Endothelial cell of umbilical vein (primary cell): ENCODE data around the gene COL17A1. TPM values are rescaled to one million over a fixed set of nuclear protein-coding genes. Genes with fewer than 3 reads are reported as not detected.

Experiments used
- BruUV-seq: library from RNA; stranded (reverse); fragments of 400-500 nt; replicated peaks from 2 replicates; lab custom pipeline; 2021; lab: Mats Ljungman, UMichigan
- CTCF ChIA-PET: fragments of 300-600, 350-600 bp; sonication (Branson Sonifier 250); formaldehyde crosslinking; loops from one replicate; lab custom pipeline; 2021; ENCODE audit warnings: antibody characterized with exemption, inconsistent platforms; lab: Charles Lee
- POLR2A ChIA-PET: fragments of 300-600, 350-600 bp; sonication (Branson Sonifier 250); formaldehyde crosslinking; loops from one replicate; lab custom pipeline; 2021; ENCODE audit warnings: antibody characterized with exemption, inconsistent platforms; lab: Charles Lee
- DNase-seq: peaks from one replicate; pipeline ENCODE4 v3.0.0-alpha.2; 2011; ENCODE audit warnings: low read depth, low spot score
- FAIRE-seq: peaks from 2 replicates; lab custom pipeline; 2011; peaks lifted over from hg19 to GRCh38; lab: Jason Lieb, UNC
- H2AFZ ChIP-seq: 2 replicates; pipeline ENCODE4 v1.6.0; 2012; ENCODE audit warnings: low read depth, low read length, control low read depth, inconsistent platforms
- H3K27ac ChIP-seq: 2 replicates; pipeline ENCODE4 v1.5.1; 2011; ENCODE audit warnings: low read depth, mild to moderate bottlenecking, control low read depth, low read length, moderate library complexity; ENCODE audit not compliant: insufficient read depth
- H3K27me3 ChIP-seq, 2 experiments: 2 replicates each; pipeline versions ENCODE4 v1.6.0 to v1.6.1; 2011; ENCODE audit warnings: low read length in 2 of 2, mixed read lengths in 1 of 2; ENCODE audit not compliant: control insufficient read depth in 2 of 2, insufficient read depth in 2 of 2
- H3K36me3 ChIP-seq, 2 experiments: 2 replicates in 1 of 2; 3 replicates in 1 of 2; pipeline ENCODE4 v1.5.1; 2011; ENCODE audit warnings: low read length in 2 of 2, mild to moderate bottlenecking in 1 of 2, moderate library complexity in 1 of 2; ENCODE audit not compliant: control insufficient read depth in 2 of 2, insufficient read depth in 2 of 2; ENCODE audit errors: extremely low read depth in 1 of 2
- H3K4me1 ChIP-seq: 3 replicates; pipeline ENCODE4 v1.5.1; 2011; ENCODE audit warnings: mild to moderate bottlenecking, low read length; ENCODE audit not compliant: control insufficient read depth, insufficient read depth; ENCODE audit errors: extremely low read depth
- H3K4me2 ChIP-seq: 2 replicates; pipeline ENCODE4 v1.6.1; 2011; ENCODE audit warnings: low read length, control low read depth, mixed read lengths; ENCODE audit not compliant: insufficient read depth
- H3K4me3 ChIP-seq, 3 experiments: fragments of 200-600 bp in 1 of 3; sonication (generic), shearing (Covaris generic) in 1 of 3; replicated peaks in 1 of 3; 2 replicates each; pipeline ENCODE4 v1.5.1; 2011 to 2016; ENCODE audit warnings: control low read depth in 3 of 3, low read length in 3 of 3, mild to moderate bottlenecking in 2 of 3, inconsistent platforms in 1 of 3, low read depth in 1 of 3, moderate library complexity in 1 of 3; ENCODE audit not compliant: insufficient read depth in 1 of 3
- H3K79me2 ChIP-seq: 2 replicates; pipeline ENCODE4 v1.6.0; 2012; ENCODE audit warnings: low read length, inconsistent platforms; ENCODE audit not compliant: control insufficient read depth, insufficient read depth
- H3K9ac ChIP-seq: replicated peaks from 2 replicates; pipeline ENCODE3; 2011; ENCODE audit warnings: low read length, control low read depth; ENCODE audit not compliant: insufficient read depth; ENCODE audit errors: extremely low read depth
- H3K9me1 ChIP-seq: replicated peaks from 3 replicates; pipeline ENCODE4 v1.6.0; 2011; ENCODE audit warnings: mild to moderate bottlenecking, low read length; ENCODE audit not compliant: control insufficient read depth, insufficient read depth; ENCODE audit errors: extremely low read depth
- H3K9me3 ChIP-seq: replicated peaks from 2 replicates; pipeline ENCODE4 v1.5.1; 2012; ENCODE audit warnings: low read length, inconsistent platforms; ENCODE audit not compliant: control insufficient read depth, insufficient read depth
- H4K20me1 ChIP-seq: replicated peaks from 2 replicates; pipeline ENCODE3; 2011; ENCODE audit warnings: mild to moderate bottlenecking, low read length; ENCODE audit not compliant: control insufficient read depth, insufficient read depth; ENCODE audit errors: extremely low read depth
- CTCF ChIP-seq, 2 donors: IDR thresholded peaks; 1 replicate in 1 of 2; 2 replicates in 1 of 2; pipeline ENCODE4 v1.5.1; 2011; ENCODE audit warnings: low read length in 2 of 2, mild to moderate bottlenecking in 2 of 2, moderate library complexity in 2 of 2, control low read depth in 1 of 2, inconsistent platforms in 1 of 2, low read depth in 1 of 2; ENCODE audit not compliant: insufficient read depth in 1 of 2; ENCODE audit errors: extremely low read depth in 1 of 2
- EZH2 ChIP-seq: IDR thresholded peaks from 2 replicates; pipeline ENCODE4 v1.6.1; 2012; ENCODE audit warnings: borderline replicate concordance, low read depth, mild to moderate bottlenecking, moderate library complexity, low read length, inconsistent platforms; ENCODE audit not compliant: severe bottlenecking
- FOS ChIP-seq: IDR thresholded peaks from 2 replicates; pipeline ENCODE4 v1.6.1; 2011; ENCODE audit warnings: mild to moderate bottlenecking, low read length, moderate library complexity, borderline replicate concordance; ENCODE audit not compliant: insufficient read depth
- GATA2 ChIP-seq: IDR thresholded peaks from 2 replicates; pipeline ENCODE4 v1.7.0; 2011; ENCODE audit warnings: low read depth, mild to moderate bottlenecking, moderate library complexity, mixed read lengths, low read length; ENCODE audit not compliant: insufficient read length, insufficient read depth
- JUN ChIP-seq: IDR thresholded peaks from 2 replicates; pipeline ENCODE4 v1.6.1; 2011; ENCODE audit warnings: borderline replicate concordance, low read depth; ENCODE audit not compliant: insufficient read length, insufficient read depth
- MAX ChIP-seq: IDR thresholded peaks from 2 replicates; pipeline ENCODE4 v1.6.1; 2011; ENCODE audit not compliant: insufficient read depth, insufficient read length
- MYC ChIP-seq: IDR thresholded peaks from one replicate; pipeline ENCODE4 v1.6.1; 2011; ENCODE audit warnings: mild to moderate bottlenecking, low read depth, low read length
- POLR2A ChIP-seq: IDR thresholded peaks from 2 replicates; pipeline ENCODE4 v1.6.1; 2012; ENCODE audit warnings: low read depth, mild to moderate bottlenecking, control low read depth, low read length
- POLR2AphosphoS5 ChIP-seq: IDR thresholded peaks from 2 replicates; pipeline ENCODE4 v1.6.1; 2012; ENCODE audit warnings: low read depth, mild to moderate bottlenecking, control low read depth, low read length, moderate library complexity; ENCODE audit not compliant: insufficient read depth
- dilution Hi-C: fragments of 300-500 bp; cut with MboI; formaldehyde crosslinking; loops from one replicate; pipeline ENCODE4 v1.15.0; 2019; ENCODE audit warnings: low sequenced_read_pairs; ENCODE audit not compliant: extremely low pct_ligation_motif_present
- intact Hi-C: fragments of 100-400 bp; cut with micrococcal nuclease; formaldehyde crosslinking; loops from one replicate; pipeline ENCODE4 v1.10.0; 2022
- polyA plus RNA-seq, 4 experiments: library from polyadenylated mRNA; depleted of rRNA in 3 of 4; stranded (reverse) in 3 of 4; unstranded in 1 of 4; fragments of >200 nt; gene quantifications; 2 replicates each; pipeline versions ENCODE4 v1.2.1 to v1.2.3, GENCODE V29; 2011 to 2012; ENCODE audit warnings: missing spikeins in 1 of 4
- total RNA-seq: library from RNA; stranded (reverse); gene quantifications from 2 replicates; pipeline ENCODE4 v1.2.3, GENCODE V29; 2021

COL17A1 gene
- total and polyA plus RNA-seq, 2 donors (not counting 3 experiments of a cell fraction or from before 2014, with no cell fraction given): 0.57 to 1.3 TPM

GRCh38 chr10:104084482-104085142 is 1.1 kb downstream of the COL17A1 start:
- DNase-seq (no peak), FAIRE-seq (no peak)
- Histone ChIP-seq H3K79me2 (no peaks in the 10 kb centered on the region), H3K9ac (no peak overlapping the region), H4K20me1 (no peaks in the 10 kb centered on the region), H3K36me3 (no peaks in the 10 kb centered on the region), H3K4me1 (no peaks in the 10 kb centered on the region), H3K27ac (no peak overlapping the region), H3K4me2 (no peak overlapping the region), H3K9me1 (no peaks in the 10 kb centered on the region), H2AFZ (no peak overlapping the region), H3K27me3 (no peaks in the 10 kb centered on the region), H3K4me3 (no peak overlapping the region), H3K9me3 (no peaks in the 10 kb centered on the region)
- no TSS peak for BruUV-seq
- CTCF ChIA-PET: interaction anchor here (1.0 to 4.4 kb wide), 2 partner anchors 15 to 38 kb away, joined by 3 to 34 read pairs; partner anchors contain the start of gene SFR1
- intact Hi-C loops: no loop called here
- TF ChIP-seq GATA2: no peak
- no peak for TF ChIP-seq POLR2A
- TF ChIP-seq MYC: no peak
- TF ChIP-seq MAX: no peak
- TF ChIP-seq CTCF (IDR thresholded peaks at IDR 0.05; ENCODE audit: extremely low read depth in 1 of 2, insufficient read depth in 1 of 2, low read depth in 1 of 2, low read length in 2 of 2): no peak
- TF ChIP-seq POLR2AphosphoS5: no peak
- no peak for TF ChIP-seq EZH2
- no peak for TF ChIP-seq FOS
- TF ChIP-seq JUN: no peak
- POLR2A ChIA-PET: no interaction called here
- dilution Hi-C loops: no loop called here
